Loucy (cell line): ENCODE results near the gene DYRK4.

Experiments used
- H2AFZ ChIP-seq: fragments of 200-600 bp; sonication (generic); 2 replicates; pipeline ENCODE4 v1.6.0; 2016; ENCODE audit warnings: antibody characterized with exemption, mild to moderate bottlenecking, low read length, moderate library complexity
- H3F3A ChIP-seq: fragments of 200-600 bp; 2 replicates; pipeline ENCODE4 v1.6.0; 2016; ENCODE audit warnings: antibody characterized with exemption, low read depth, mild to moderate bottlenecking
- H3K27me3 ChIP-seq: fragments of 200-600 bp; sonication (generic); 2 replicates; pipeline ENCODE4 v1.6.1; 2014; ENCODE audit warnings: low read length, mild to moderate bottlenecking; ENCODE audit not compliant: insufficient read depth, poor library complexity, severe bottlenecking
- H3K36me3 ChIP-seq: fragments of 200-600 bp; sonication (generic); 2 replicates; pipeline ENCODE4 v1.6.1; 2016; ENCODE audit warnings: low read length; ENCODE audit not compliant: insufficient read depth
- H3K4me1 ChIP-seq: fragments of 200-600 bp; sonication (generic); 2 replicates; pipeline ENCODE4 v1.5.1; 2014; ENCODE audit warnings: low read length, mild to moderate bottlenecking; ENCODE audit not compliant: insufficient read depth, poor library complexity, severe bottlenecking
- H3K4me2 ChIP-seq: fragments of 200-600 bp; sonication (generic); 2 replicates; pipeline ENCODE4 v1.6.0; 2014; ENCODE audit warnings: antibody characterized with exemption, low read length, low read depth, mild to moderate bottlenecking; ENCODE audit not compliant: poor library complexity, severe bottlenecking
- H3K4me3 ChIP-seq: fragments of 200-600 bp; sonication (generic); 2 replicates; pipeline ENCODE4 v1.5.1; 2014; ENCODE audit warnings: low read length, mild to moderate bottlenecking, mixed read lengths; ENCODE audit not compliant: poor library complexity, severe bottlenecking
- H3K79me2 ChIP-seq: fragments of 200-600 bp; sonication (generic); 2 replicates; pipeline ENCODE4 v1.6.1; 2014; ENCODE audit warnings: low read length; ENCODE audit not compliant: insufficient read depth
- H3K9ac ChIP-seq: fragments of 200-600 bp; sonication (generic); 2 replicates; pipeline ENCODE4 v1.6.0; 2014; ENCODE audit warnings: mild to moderate bottlenecking, low read depth, low read length, moderate library complexity; ENCODE audit not compliant: poor library complexity, severe bottlenecking
- H3K9me2 ChIP-seq: fragments of 200-600 bp; sonication (generic); replicated peaks from 2 replicates; pipeline ENCODE4 v1.6.1; 2016; ENCODE audit warnings: low read depth, low read length, mixed read lengths
- H3K9me3 ChIP-seq: fragments of 200-600 bp; sonication (generic); 2 replicates; pipeline ENCODE4 v1.6.1; 2014; ENCODE audit warnings: mild to moderate bottlenecking, antibody characterized with exemption, low read length, low read depth; ENCODE audit not compliant: insufficient read depth
- H4K20me1 ChIP-seq: fragments of 200-600 bp; sonication (generic); 2 replicates; pipeline ENCODE4 v1.6.0; 2014; ENCODE audit warnings: antibody characterized with exemption, low read length, mild to moderate bottlenecking; ENCODE audit not compliant: insufficient read depth, poor library complexity, severe bottlenecking
- EZH2phosphoT487 ChIP-seq: fragments of 200-600 bp; IDR thresholded peaks from 2 replicates; pipeline ENCODE4 v1.6.1; 2018; ENCODE audit warnings: antibody characterized with exemption, mild to moderate bottlenecking, moderate library complexity, borderline replicate concordance
- TF ChIP-seq, protein P1 (sequence below): fragments of 200-600 bp; sonication (generic); conservative IDR thresholded peaks from 2 replicates; pipeline ENCODE4 v1.5.1; 2014; ENCODE audit warnings: mild to moderate bottlenecking, antibody characterized with exemption, low read length

DYRK4 gene

DNA sequence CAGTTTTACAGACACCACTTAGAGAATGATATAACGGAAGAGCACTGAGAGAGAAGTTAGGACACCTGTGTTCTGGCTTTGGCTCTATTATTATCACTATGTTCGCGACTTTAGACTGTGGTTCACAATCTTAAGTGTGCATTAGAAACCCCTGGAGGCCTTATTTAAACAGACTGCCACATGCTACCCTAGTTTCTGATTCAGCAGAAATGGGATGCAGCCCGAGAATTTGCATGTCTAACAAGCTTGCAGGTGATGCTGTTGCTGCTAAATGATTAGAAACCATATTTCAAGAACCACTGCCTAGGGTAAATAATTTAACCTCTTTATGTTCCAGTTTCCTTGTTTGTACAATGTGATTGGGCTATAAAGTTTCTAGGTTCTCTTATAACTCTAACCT, 26.9 kb upstream of the DYRK4 start:
- Histone ChIP-seq H3K79me2 (peaks cover 46% of the 10 kb centered on the region), H3F3A (no peaks in the 10 kb centered on the region), H3K4me2 (no peak overlapping the region), H3K27me3 (no peaks in the 10 kb centered on the region), H3K36me3 (peaks cover 5% of the 10 kb centered on the region; the same call in 1 of the 2 replicates), H3K4me1 (peaks cover 23% of the 10 kb centered on the region), H4K20me1 (no peaks in the 10 kb centered on the region), H2AFZ (no peak overlapping the region), H3K9ac (no peak overlapping the region), H3K9me2 (no peaks in the 10 kb centered on the region), H3K4me3 (no peak overlapping the region), H3K9me3 (no peaks in the 10 kb centered on the region)
- TF ChIP-seq, protein P1, sequence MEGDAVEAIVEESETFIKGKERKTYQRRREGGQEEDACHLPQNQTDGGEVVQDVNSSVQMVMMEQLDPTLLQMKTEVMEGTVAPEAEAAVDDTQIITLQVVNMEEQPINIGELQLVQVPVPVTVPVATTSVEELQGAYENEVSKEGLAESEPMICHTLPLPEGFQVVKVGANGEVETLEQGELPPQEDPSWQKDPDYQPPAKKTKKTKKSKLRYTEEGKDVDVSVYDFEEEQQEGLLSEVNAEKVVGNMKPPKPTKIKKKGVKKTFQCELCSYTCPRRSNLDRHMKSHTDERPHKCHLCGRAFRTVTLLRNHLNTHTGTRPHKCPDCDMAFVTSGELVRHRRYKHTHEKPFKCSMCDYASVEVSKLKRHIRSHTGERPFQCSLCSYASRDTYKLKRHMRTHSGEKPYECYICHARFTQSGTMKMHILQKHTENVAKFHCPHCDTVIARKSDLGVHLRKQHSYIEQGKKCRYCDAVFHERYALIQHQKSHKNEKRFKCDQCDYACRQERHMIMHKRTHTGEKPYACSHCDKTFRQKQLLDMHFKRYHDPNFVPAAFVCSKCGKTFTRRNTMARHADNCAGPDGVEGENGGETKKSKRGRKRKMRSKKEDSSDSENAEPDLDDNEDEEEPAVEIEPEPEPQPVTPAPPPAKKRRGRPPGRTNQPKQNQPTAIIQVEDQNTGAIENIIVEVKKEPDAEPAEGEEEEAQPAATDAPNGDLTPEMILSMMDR: no peak
- no peak for TF ChIP-seq EZH2phosphoT487

DNA sequence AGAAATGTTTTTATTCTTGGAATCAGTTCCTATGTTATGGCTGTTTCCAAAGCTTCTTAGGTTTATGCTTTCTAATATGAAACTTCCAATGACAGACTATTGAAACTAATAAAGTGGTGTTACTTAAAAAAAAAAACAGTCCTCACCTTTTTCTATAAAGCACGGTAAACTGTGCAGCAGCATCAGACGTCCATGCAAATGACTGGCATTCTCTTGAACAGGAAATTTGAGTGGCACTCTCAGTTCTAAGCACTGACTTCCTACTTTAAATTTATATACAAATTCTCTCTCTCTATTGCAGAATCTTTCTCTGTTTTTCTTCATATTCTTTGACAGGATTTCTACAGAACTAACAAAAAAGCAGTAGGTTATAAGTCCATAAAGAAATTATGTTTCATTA, 26.1 kb upstream of the DYRK4 start:
- Histone ChIP-seq H3K27me3 (no peaks in the 10 kb centered on the region), H2AFZ (no peak overlapping the region), H4K20me1 (peaks cover 4% of the 10 kb centered on the region), H3K36me3 (peaks cover 5% of the 10 kb centered on the region; the same call in 1 of the 2 replicates), H3K4me2 (peak overlapping the region; percentile 80), H3K79me2 (peaks cover 54% of the 10 kb centered on the region), H3K4me3 (no peak overlapping the region), H3K9me3 (no peaks in the 10 kb centered on the region), H3K9me2 (no peaks in the 10 kb centered on the region), H3K9ac (peak overlapping the region; percentile 8), H3F3A (no peaks in the 10 kb centered on the region), H3K4me1 (peaks cover 31% of the 10 kb centered on the region)
- TF ChIP-seq, protein P1: no peak
- no peak for TF ChIP-seq EZH2phosphoT487

DNA sequence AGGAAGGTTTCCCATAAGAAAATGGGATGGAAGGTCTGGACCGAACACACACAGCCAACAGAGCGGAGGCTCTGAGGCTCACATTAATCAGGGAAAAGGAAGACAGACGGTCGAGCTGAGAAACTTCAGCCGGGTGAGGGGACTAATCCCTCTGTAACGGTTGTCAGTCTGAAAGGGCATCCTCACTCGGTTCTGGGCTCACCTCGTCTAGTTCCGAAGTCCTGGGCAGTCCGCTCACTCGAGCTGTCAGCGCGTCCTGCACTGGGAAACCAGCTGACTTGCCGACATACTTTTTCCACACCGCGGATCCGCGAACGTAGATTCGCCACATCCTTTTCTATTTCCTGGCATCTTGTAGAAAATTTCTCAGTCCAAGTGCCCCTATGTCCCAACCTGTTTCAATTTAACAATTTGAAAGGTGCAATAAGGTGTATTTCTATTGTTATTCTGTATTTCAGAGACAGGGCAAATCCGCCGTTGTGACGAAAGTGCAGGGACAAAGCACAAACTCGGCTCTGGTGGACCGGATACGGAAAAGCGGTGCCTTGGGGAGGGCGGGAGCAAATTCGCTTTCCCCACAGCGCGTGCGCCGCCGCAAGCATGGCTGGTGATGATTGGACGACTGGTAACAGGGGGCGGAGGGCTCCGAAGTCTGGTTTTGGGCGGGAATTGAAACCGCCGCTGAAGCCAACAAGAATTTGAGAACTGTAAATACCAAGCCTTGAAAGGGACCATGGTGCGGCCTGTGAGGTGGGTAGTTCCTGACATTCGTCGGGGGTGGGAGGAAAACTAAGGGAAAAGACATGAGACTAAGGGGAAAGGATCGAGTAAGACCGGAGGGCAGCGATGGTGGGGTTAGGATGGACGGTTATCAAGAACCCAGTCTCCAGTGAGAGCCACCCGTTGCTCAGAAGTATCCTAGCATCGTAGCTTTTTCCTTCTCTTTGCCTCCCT, 23.5 kb upstream of the DYRK4 start, which contains the start of gene RAD51AP1:
RAD51AP1 (plus strand) TSS at position 684 of the 954 bp plus-strand sequence; CDS start at position 734, 50 bp downstream.
- Histone ChIP-seq H3K4me3 (peak within 1 kb of the TSS; percentile 91), H3K4me1 (peaks cover 49% of the 10 kb centered on the region), H3K79me2 (peaks cover 80% of the 10 kb centered on the region), H3K9ac (peak within 1 kb of the TSS; percentile 97), H4K20me1 (peaks cover 19% of the 10 kb centered on the region), H3K4me2 (peak within 1 kb of the TSS; percentile 83), H3K27me3 (no peaks in the 10 kb centered on the region), H2AFZ (peak within 1 kb of the TSS; percentile 92), H3F3A (no peaks in the 10 kb centered on the region), H3K36me3 (peaks cover 14% of the 10 kb centered on the region; the same call in 1 of the 2 replicates), H3K9me3 (no peaks in the 10 kb centered on the region), H3K9me2 (no peaks in the 10 kb centered on the region)
- TF ChIP-seq EZH2phosphoT487: no peak
- TF ChIP-seq, protein P1: no peak
